DOHH2 (cell line): Measurements from ENCODE around the gene LHX2.

Source experiments
- H3F3A ChIP-seq: fragments of 200-600 bp; sonication (generic), shearing (Covaris generic); 2 replicates; pipeline ENCODE4 v1.6.0; 2016; ENCODE audit warnings: antibody characterized with exemption, mild to moderate bottlenecking; ENCODE audit not compliant: control insufficient read depth, insufficient read depth
- H3K27ac ChIP-seq: fragments of 200-600 bp; sonication (generic); 2 replicates; pipeline ENCODE4 v1.5.1; 2014; ENCODE audit warnings: low read depth, mild to moderate bottlenecking, low read length, moderate library complexity
- H3K27me3 ChIP-seq: fragments of 200-600 bp; sonication (generic); 2 replicates; pipeline ENCODE4 v1.6.1; 2014; ENCODE audit warnings: mild to moderate bottlenecking, low read length, mixed read lengths; ENCODE audit not compliant: control insufficient read depth
- H3K36me3 ChIP-seq: fragments of 200-600 bp; sonication (generic); 2 replicates; pipeline ENCODE4 v1.6.1; 2014; ENCODE audit warnings: mild to moderate bottlenecking, low read length, moderate library complexity, mixed read lengths; ENCODE audit not compliant: control insufficient read depth
- H3K4me1 ChIP-seq: fragments of 200-600 bp; sonication (generic); 2 replicates; pipeline ENCODE4 v1.6.1; 2014; ENCODE audit warnings: mild to moderate bottlenecking, low read length, mixed read lengths; ENCODE audit not compliant: control insufficient read depth
- H3K4me2 ChIP-seq: fragments of 200-600 bp; sonication (generic); 2 replicates; pipeline ENCODE4 v1.6.0; 2014; ENCODE audit warnings: mild to moderate bottlenecking, low read length, moderate library complexity
- H3K4me3 ChIP-seq: fragments of 200-600 bp; sonication (generic); 2 replicates; pipeline ENCODE4 v1.5.1; 2014; ENCODE audit warnings: mild to moderate bottlenecking, low read length, mixed read lengths
- H3K79me2 ChIP-seq: fragments of 200-600 bp; sonication (generic); 2 replicates; pipeline ENCODE4 v1.6.1; 2014; ENCODE audit warnings: mild to moderate bottlenecking, low read length, mixed read lengths; ENCODE audit not compliant: control insufficient read depth
- H3K9me2 ChIP-seq: fragments of 200-600 bp; sonication (generic); replicated peaks from 2 replicates; pipeline ENCODE4 v1.6.1; 2014; ENCODE audit warnings: mild to moderate bottlenecking, low read length, mixed read lengths; ENCODE audit not compliant: control insufficient read depth
- H3K9me3 ChIP-seq: fragments of 200-600 bp; sonication (generic); 2 replicates; pipeline ENCODE4 v1.6.1; 2014; ENCODE audit warnings: antibody characterized with exemption, low read length, mixed read lengths; ENCODE audit not compliant: control insufficient read depth, insufficient read depth
- H4K20me1 ChIP-seq: fragments of 200-600 bp; sonication (generic); 2 replicates; pipeline ENCODE4 v1.6.0; 2014; ENCODE audit warnings: low read depth, mild to moderate bottlenecking, antibody characterized with exemption, low read length, moderate library complexity; ENCODE audit not compliant: control insufficient read depth, insufficient read depth
- CTCF ChIP-seq: fragments of 200-600 bp; sonication (generic); IDR thresholded peaks from one replicate; pipeline ENCODE4 v1.5.1; 2014; ENCODE audit warnings: antibody characterized with exemption, mild to moderate bottlenecking, low read depth, low read length; ENCODE audit not compliant: poor library complexity, severe bottlenecking
- EZH2phosphoT487 ChIP-seq: fragments of 200-600 bp; sonication (generic); IDR thresholded peaks from 2 replicates; pipeline ENCODE4 v1.6.1; 2017; ENCODE audit warnings: borderline replicate concordance, mild to moderate bottlenecking, antibody characterized with exemption, low read length, moderate library complexity, mixed read lengths

Gene LHX2

GRCh38 chr9:124079176-124079925 is 67.8 kb downstream of the LHX2 start:
- Histone ChIP-seq H3K27ac (no peak overlapping the region), H3K4me2 (no peak overlapping the region)

GRCh38 chr9:124082622-124083021 is 71.1 kb downstream of the LHX2 start:
- H3K27ac ChIP-seq: no peak overlapping the region
- TF ChIP-seq EZH2phosphoT487: no peak
- TF ChIP-seq CTCF: no peak
- no peaks in the 10 kb centered on the region for H3F3A ChIP-seq
- peaks cover 20% of the 10 kb centered on the region for H3K27me3 ChIP-seq
- H3K4me1 ChIP-seq: no peaks in the 10 kb centered on the region
- no peak overlapping the region for H3K4me2 ChIP-seq
- H4K20me1 ChIP-seq: no peaks in the 10 kb centered on the region
- no peaks in the 10 kb centered on the region for H3K9me2 ChIP-seq
- no peak overlapping the region for H3K4me3 ChIP-seq
- H3K36me3 ChIP-seq: no peaks in the 10 kb centered on the region
- H3K79me2 ChIP-seq: no peaks in the 10 kb centered on the region
- H3K9me3 ChIP-seq: no peaks in the 10 kb centered on the region

More at GRCh38 chr9:124079176-124079925, 67.8 kb downstream of the LHX2 start:
- no peak overlapping the region for H3K4me3 ChIP-seq
- H4K20me1 ChIP-seq: no peaks in the 10 kb centered on the region
- no peak for TF ChIP-seq EZH2phosphoT487
- TF ChIP-seq CTCF: no peak
- H3K4me1 ChIP-seq: no peaks in the 10 kb centered on the region
- H3K79me2 ChIP-seq: no peaks in the 10 kb centered on the region
- no peaks in the 10 kb centered on the region for H3K9me2 ChIP-seq
- H3F3A ChIP-seq: no peaks in the 10 kb centered on the region
- H3K27me3 ChIP-seq: peaks cover 9% of the 10 kb centered on the region
- H3K36me3 ChIP-seq: no peaks in the 10 kb centered on the region
- H3K9me3 ChIP-seq: no peaks in the 10 kb centered on the region
